Amygdala (tissue), 56 donors: ENCODE measurements around the gene PLA2G2D.

ENCODE experiments used
- DNase-seq, 56 donors: peaks; one replicate each; lab custom pipeline; 2025; lab: John Stamatoyannopoulos, UW

The PLA2G2D gene

GRCh38 chr1:20120796-20121195, 1.5 kb upstream of the PLA2G2D start:
- no peak for DNase-seq

GRCh38 chr1:20117236-20117635, 2.1 kb downstream of the PLA2G2D start:
- no peak for DNase-seq

GRCh38 chr1:20115916-20116315, 3.4 kb downstream of the PLA2G2D start:
- DNase-seq: no peak

DNA sequence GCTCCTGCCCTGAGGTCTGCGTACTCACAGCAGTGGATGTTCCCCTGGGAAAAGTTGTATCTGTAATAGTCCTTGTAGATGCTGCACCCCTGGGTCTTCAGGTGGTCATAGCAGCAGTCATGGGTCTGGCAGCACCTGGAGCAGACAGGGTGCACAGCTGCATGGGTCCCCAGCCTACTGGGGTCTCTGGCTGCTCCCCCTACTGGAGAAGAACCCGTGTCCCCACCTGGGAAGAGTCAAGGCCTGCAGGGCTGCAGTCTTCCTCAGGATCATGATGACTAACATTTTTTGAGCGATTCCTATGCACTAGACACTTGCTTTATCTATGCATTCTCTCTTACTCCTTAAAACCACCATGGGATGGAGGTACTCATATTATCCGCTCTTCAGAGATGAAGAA, 3.9 kb downstream of the PLA2G2D start:
- DNase-seq: no peak

DNA sequence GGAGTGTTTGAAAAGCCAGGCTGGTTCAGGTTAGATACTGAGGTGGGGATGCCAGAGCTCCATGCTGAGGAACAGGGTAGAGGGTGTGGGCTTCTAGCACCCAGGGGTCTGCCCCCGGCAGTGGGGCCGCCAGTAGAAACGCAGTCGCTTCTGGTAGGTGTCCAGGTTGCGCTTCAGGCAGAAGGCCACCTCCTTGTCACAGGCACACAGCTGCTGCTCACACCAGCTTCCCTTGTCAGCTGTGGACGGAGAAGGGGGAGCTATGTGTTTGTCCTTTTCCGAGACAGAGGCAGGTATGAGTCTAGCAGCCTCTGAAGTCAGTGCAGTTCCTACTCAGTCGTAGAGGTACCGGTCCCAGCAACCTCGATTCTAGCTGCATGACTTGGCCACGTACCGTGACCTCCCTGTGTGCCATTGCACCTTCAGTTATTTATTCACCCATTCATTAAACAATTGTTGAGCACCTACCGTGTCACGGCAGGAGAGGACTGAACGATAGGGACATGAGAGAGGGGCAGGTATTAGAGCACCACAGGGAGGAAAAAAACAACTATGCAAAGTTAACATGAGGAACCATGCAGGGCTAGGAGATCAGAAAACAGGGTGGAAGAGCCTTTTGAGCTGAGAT, 5.2 kb downstream of the PLA2G2D start:
- DNase-seq: no peak

DNA sequence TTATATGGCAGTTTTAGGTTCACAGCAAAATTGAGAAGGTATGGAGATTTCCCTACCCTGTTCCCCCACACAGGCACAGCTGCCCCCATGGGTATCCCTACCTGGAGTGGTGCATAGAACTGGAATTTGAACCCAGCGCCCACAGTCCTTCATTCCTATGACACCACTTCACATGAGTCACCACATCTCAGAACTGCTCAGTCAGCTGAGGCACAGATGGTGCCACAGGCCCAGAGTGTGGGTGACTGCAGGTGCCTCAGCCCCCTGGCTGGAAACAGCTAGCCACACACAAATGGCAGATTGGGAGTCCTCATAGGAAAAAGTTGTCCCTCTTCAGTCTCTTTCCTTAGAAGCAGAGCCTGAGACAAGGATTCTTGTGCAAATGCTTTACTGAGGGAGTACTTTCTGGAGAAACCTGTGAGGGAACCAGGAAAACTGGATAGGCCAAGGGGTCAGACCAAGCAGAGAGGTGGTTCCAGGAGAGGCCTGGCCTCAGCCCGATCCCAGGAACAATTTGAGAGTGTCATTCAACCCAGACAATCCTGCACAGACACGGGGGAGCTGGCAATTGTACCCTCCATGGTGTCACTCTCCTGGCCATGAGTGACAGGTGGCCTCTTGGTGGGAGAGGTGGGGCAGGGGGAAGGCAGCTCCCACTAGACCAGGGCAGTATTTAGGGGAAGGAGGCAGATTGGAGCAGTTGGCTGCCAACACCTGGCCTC, 6.9 kb downstream of the PLA2G2D start:
- DNase-seq: no peak

- no peak for DNase-seq
Measured at GRCh38 chr1:20111452-20111851, 7.9 kb downstream of the PLA2G2D start.

- DNase-seq: peak in 1 of 56 donors; percentile 1
Measured at GRCh38 chr1:20110679-20111078, 8.7 kb downstream of the PLA2G2D start.

- no peak for DNase-seq
Measured at GRCh38 chr1:20109223-20109856, 10.0 kb downstream of the PLA2G2D start.

GRCh38 chr1:20108366-20109123, 10.8 kb downstream of the PLA2G2D start:
- no peak for DNase-seq

- no peak for DNase-seq
Measured at GRCh38 chr1:20107796-20108195, 11.5 kb downstream of the PLA2G2D start.

DNA sequence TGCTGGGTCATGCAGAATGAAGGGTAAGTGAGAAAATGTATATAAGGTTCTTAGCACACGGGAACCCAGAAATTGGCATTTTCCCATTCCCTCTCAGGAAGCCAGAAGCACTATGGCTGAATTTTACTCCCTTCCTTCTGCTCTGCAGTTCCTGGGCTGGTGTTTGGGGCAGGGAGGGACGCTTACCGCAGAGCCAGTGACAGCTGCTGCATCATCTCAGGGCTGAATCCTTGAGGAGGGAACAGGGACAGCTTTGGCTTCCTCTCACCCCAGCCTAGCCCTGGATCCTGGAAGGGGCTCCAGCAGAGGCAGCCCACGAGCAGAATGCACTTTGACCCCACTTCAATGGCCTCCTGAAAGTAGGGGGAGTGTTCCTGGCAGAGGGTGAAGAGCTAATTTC, 12.0 kb downstream of the PLA2G2D start:
- DNase-seq: no peak

- no peak for DNase-seq
Measured at GRCh38 chr1:20105856-20106255, 13.5 kb downstream of the PLA2G2D start.

DNA sequence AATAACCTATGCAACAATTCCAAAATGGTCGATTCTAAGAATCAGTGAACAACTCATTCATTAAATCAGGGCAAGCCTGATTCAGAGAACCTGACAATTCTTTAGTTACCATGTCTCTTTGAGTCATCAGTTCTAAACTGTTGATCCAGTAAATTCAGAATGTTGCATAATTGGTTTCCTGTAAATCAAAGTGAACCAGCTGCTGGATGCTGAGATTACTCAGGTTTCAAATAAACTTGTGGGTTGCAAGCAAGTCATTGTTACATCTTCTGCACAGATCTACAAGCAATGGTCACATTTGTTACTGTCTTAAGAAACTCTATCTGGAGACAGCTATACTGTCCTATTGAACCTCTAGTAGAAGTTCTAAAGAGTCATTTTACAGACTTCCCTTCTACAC, 16.5 kb downstream of the PLA2G2D start:
- no peak for DNase-seq

DNA sequence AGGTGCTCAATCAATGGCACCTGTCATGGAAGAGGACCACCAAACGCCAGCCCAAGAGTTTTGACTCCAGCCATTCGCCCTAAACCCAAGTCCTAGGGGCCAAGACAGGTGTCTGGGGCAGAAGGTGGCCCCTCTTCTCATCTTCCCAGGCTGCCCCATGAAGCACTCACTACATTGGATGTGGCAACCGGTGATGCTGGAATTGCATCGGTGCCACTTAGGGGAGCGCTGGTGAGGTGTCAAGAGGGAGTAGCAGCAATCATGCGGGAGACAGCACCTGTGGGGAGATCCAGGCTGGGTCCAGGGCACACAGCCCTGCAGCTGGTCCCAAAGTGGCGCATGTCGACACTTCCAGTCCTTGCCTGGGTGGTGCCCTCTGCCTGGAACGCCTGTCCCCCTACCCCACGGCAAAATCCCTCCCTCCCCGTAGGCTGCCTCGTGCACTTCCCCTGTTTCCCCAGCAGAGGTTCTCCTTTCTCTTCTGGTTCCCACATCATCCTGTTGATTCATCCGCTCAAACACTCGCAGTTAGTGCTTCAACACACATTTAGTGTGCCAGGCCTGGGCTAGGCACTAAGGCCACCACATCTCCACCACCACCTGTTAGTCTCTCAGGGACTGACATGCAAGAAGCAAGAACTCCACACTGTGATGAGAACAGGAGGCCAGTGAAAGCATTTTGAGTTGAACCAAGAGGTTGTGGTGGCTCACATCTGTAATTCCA, 18.5 kb downstream of the PLA2G2D start:
- peak in 18 of 56 donors; percentile 2 to 43 (median 16) for DNase-seq

GRCh38 chr1:20099533-20099932, 19.8 kb downstream of the PLA2G2D start:
- DNase-seq: no peak

- no peak for DNase-seq
Measured at GRCh38 chr1:20096840-20097447, 22.4 kb downstream of the PLA2G2D start.

- no peak for DNase-seq
Measured at GRCh38 chr1:20095564-20096434, 23.5 kb downstream of the PLA2G2D start.

DNA sequence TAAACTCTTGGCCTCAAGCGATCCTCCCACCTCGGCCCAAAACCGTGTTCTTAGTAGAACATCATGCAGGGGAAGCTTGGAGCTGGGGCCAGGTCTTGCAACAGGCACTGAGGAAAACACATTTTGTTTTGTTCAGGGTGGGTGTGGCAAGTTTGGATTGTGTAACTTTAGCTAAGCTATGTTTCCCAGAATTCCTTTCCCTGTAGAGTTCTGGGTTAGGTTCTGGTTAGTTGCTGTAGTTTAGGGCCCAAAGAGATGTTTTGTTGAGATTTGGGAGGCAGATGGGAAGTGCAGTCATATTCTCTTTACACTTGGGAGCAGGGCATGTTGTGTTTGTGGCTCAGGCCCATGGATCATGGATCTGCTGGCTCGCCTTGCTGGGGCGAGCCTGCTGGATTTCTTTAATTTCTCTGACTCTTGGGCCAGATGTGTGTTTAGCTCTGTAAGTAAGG, 25.4 kb downstream of the PLA2G2D start:
- no peak for DNase-seq
